ENCODE results near the gene PHACTR3.

The PHACTR3 gene

GRCh38 chr20:59731376-59731775 is 127.0 kb downstream of the PHACTR3 start:
- no peak for TF ChIP-seq CTCF (IDR thresholded peaks at IDR 0.05)

DNA sequence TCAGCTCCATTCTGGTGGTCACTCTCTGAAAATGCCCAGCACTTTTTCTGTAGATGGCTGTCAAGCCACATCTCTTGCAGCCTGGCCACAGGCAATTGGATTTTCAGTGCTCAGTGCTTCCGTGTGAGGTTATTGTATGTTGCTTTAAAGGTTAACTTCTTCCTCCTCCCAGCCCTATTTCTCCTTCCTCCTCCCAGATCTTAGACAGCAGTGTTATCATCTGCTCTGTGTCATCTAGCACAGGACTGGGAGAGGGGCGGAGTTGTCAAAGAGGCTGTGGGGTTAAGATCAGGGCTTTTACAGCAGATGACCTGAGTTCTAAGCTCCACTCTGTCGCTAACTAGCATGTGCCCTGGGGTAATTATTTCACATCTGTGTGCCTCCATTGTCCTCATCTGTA is 129.0 kb downstream of the PHACTR3 start:
- no peak for TF ChIP-seq CTCF (IDR thresholded peaks at IDR 0.05)

- no peak for TF ChIP-seq CTCF (IDR thresholded peaks at IDR 0.05)
These were observed 131.1 kb downstream of the PHACTR3 start for GRCh38 chr20:59735486-59735885.

DNA sequence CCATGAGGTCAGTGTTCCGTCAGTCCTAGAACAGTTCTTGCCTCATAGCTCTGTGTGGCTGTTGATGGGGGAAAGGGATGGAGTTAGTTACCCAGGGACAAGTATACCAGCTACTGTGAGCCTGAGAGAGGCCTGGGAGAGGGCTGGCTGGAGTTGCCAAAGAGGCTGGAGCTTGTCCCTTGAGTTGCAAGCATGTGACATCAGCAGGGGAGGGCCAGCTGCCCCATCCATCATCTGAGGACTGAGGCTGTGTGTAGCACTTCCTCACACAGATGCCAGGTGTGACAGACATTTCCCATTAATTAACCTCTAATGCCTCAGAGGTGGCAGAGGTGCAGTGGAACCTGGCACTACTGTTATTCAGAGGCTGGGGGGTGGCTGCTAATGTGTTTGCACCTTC is 131.6 kb downstream of the PHACTR3 start:
- no peak for TF ChIP-seq CTCF (IDR thresholded peaks at IDR 0.05)

GRCh38 chr20:59736366-59736765 is 132.0 kb downstream of the PHACTR3 start:
- TF ChIP-seq CTCF (IDR thresholded peaks at IDR 0.05) = no peak

DNA sequence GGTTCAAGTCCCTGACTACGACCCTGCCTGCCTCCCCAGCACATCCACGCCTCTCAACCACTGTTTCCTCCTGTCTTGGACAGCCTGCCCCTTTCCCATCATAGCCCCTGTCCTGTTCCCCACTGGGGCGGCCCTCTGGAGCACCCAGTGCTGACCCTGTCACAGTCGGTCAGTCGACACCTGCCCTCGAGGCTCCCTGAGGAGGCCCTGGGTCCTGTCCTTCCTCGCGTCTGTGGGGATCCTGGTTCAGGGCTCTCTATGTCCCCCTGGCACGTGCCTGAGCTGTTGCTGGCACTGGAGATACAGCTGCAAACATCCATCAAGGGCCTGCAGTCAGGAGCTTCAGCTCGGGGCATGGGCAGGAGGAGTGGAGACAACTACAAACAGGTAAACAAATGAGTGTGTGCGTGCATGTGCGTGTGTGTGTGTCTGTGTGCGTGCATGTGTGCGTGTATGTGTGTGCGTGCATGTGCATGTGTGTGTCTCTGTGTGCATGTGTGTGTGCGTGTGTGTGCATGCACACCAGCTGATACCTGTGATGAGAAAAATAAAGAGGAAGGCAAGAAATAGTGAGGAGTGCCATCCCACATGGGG is 132.8 kb downstream of the PHACTR3 start:
- no peak for TF ChIP-seq CTCF (IDR thresholded peaks at IDR 0.05)

- TF ChIP-seq CTCF (IDR thresholded peaks at IDR 0.05) = no peak
These were observed 133.5 kb downstream of the PHACTR3 start for GRCh38 chr20:59737816-59738215.

DNA sequence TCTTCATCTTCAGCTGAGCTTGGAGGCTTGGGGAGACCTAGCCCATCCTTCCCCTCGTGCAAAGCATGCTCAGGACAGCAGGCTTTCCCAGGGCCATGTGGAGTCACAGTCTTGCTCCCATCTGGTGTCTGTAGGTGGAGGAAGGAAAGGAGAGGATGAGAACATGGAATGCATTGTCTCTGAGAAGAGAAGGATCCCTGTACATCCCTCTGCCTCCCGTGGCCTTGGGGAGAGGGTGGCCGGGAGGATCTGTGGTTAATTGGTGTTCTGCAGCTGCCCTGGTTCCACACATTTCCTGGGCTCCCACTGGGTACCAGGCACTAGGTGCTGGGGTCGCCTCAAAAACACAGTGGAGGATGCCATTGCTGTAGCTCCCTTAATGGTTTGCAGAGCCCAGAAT is 134.5 kb downstream of the PHACTR3 start:
- TF ChIP-seq CTCF (IDR thresholded peaks at IDR 0.05) = no peak

Data from LNCAP (cell line).